ENCODE data around the gene KLHL28.
"Not testable (repeated sequence)": the region's sequence is repeated elsewhere in the genome, so short reads cannot be mapped to it uniquely, and the experiment has no call there.

Gene KLHL28

GRCh38 chr14:44896275-44897040 lies 65.3 kb downstream of the KLHL28 start:
- no peak for DNase-seq (ENCODE audit: low read depth)

- DNase-seq (ENCODE audit: low read depth) = no peak
These were observed 66.0 kb downstream of the KLHL28 start for GRCh38 chr14:44895716-44896115.

- DNase-seq (ENCODE audit: low read depth) = no peak
These were observed 68.2 kb downstream of the KLHL28 start for GRCh38 chr14:44893535-44893934.

- DNase-seq (ENCODE audit: low read depth) = not testable (repeated sequence)
These were observed 69.9 kb downstream of the KLHL28 start for GRCh38 chr14:44891726-44892372.

GRCh38 chr14:44889595-44890471 lies 71.9 kb downstream of the KLHL28 start:
- DNase-seq (ENCODE audit: low read depth) = no peak

GRCh38 chr14:44887596-44887955 lies 74.2 kb downstream of the KLHL28 start:
- no peak for DNase-seq (ENCODE audit: low read depth)

GRCh38 chr14:44886860-44887595 lies 74.7 kb downstream of the KLHL28 start:
- DNase-seq (ENCODE audit: low read depth) = no peak

- DNase-seq (ENCODE audit: low read depth) = no peak
These were observed 81.0 kb downstream of the KLHL28 start for GRCh38 chr14:44880791-44881190.

Data from T follicular helper cell (primary cell).